ENCODE data around the gene ETF1.
A peak's percentile ranks its signal among the peaks of the same experiment; 100 is the strongest.
"Not testable (repeated sequence)": the region's sequence is repeated elsewhere in the genome, so short reads cannot be mapped to it uniquely, and the experiment has no call there.

ETF1 gene

GRCh38 chr5:138529812-138530211 lies 13.2 kb downstream of the ETF1 start:
- no peak for DNase-seq (ENCODE audit: low spot score)

GRCh38 chr5:138528744-138529469 lies 14.1 kb downstream of the ETF1 start:
- no peak for DNase-seq (ENCODE audit: low spot score)

- no peak for DNase-seq (ENCODE audit: low spot score)
Measured at GRCh38 chr5:138528208-138528607, 14.8 kb downstream of the ETF1 start.

GRCh38 chr5:138527170-138527569 lies 15.9 kb downstream of the ETF1 start:
- DNase-seq (ENCODE audit: low spot score) = no peak

GRCh38 chr5:138523406-138523805 lies 19.6 kb downstream of the ETF1 start:
- DNase-seq (ENCODE audit: low spot score) = no peak

GRCh38 chr5:138520971-138521370 lies 22.1 kb downstream of the ETF1 start:
- DNase-seq (ENCODE audit: low spot score) = no peak

- no peak for DNase-seq (ENCODE audit: low spot score)
Measured at GRCh38 chr5:138517437-138517836, 25.6 kb downstream of the ETF1 start.

- DNase-seq (ENCODE audit: low spot score) = no peak
Measured at GRCh38 chr5:138515556-138516245, 27.3 kb downstream of the ETF1 start.

GRCh38 chr5:138514021-138514420 lies 29.0 kb downstream of the ETF1 start:
- DNase-seq (ENCODE audit: low spot score) = no peak

GRCh38 chr5:138508958-138509357 lies 34.1 kb downstream of the ETF1 start:
- no peak for DNase-seq (ENCODE audit: low spot score)

- not testable (repeated sequence) for DNase-seq (ENCODE audit: low spot score)
Measured at GRCh38 chr5:138507485-138507884, 35.6 kb downstream of the ETF1 start.

GRCh38 chr5:138506370-138507306 lies 36.4 kb downstream of the ETF1 start:
- no peak for DNase-seq (ENCODE audit: low spot score)

GRCh38 chr5:138504799-138505198 lies 38.2 kb downstream of the ETF1 start:
- no peak for DNase-seq (ENCODE audit: low spot score)

- peak; percentile 69 for DNase-seq (ENCODE audit: low spot score)
Measured at GRCh38 chr5:138503487-138504270, 39.4 kb downstream of the ETF1 start.

GRCh38 chr5:138502521-138502920 lies 40.5 kb downstream of the ETF1 start:
- DNase-seq (ENCODE audit: low spot score) = no peak

- no peak for DNase-seq (ENCODE audit: low spot score)
Measured at GRCh38 chr5:138502121-138502520, 40.9 kb downstream of the ETF1 start.

GRCh38 chr5:138498376-138498775 lies 44.7 kb downstream of the ETF1 start:
- no peak for DNase-seq (ENCODE audit: low spot score)

- DNase-seq (ENCODE audit: low spot score) = no peak
Measured at GRCh38 chr5:138495351-138495750, 47.7 kb downstream of the ETF1 start.

GRCh38 chr5:138492560-138493045 lies 50.4 kb downstream of the ETF1 start:
- DNase-seq (ENCODE audit: low spot score) = no peak

- DNase-seq (ENCODE audit: low spot score) = peak; percentile 86
Measured at GRCh38 chr5:138491669-138492559, 51.1 kb downstream of the ETF1 start.

- no peak for DNase-seq (ENCODE audit: low spot score)
Measured at GRCh38 chr5:138491284-138491648, 51.8 kb downstream of the ETF1 start.

Measured in kidney tubule cell (primary cell).